Tibial artery (tissue), 4 donors: Measurements from ENCODE around the gene ITIH5.

Experiments used
- DNase-seq, 2 donors: peaks; one replicate each; pipeline ENCODE4 v3.0.0-alpha.2; 2019
- H3K27ac ChIP-seq, 2 donors: fragments of 200-600 bp; sonication (generic) in 1 of 2; 1 replicate in 1 of 2; 2 replicates in 1 of 2; pipeline ENCODE4 v1.5.1; 2018 to 2019; ENCODE audit warnings: mild to moderate bottlenecking in 1 of 2
- H3K27me3 ChIP-seq, 2 donors: fragments of 200-600 bp; sonication (generic) in 1 of 2; one replicate each; pipeline versions ENCODE4 v1.5.1 to v1.6.0; 2016 to 2019
- H3K36me3 ChIP-seq, 3 donors: fragments of 200-600 bp; sonication (generic) in 2 of 3; one replicate each; pipeline ENCODE4 v1.5.1; 2016 to 2019; ENCODE audit warnings: mild to moderate bottlenecking in 2 of 3
- H3K4me1 ChIP-seq, 4 donors: fragments of 200-600 bp; sonication (generic) in 2 of 4; 1 replicate in 3 of 4; 2 replicates in 1 of 4; pipeline ENCODE4 v1.5.1; 2016 to 2019
- H3K4me3 ChIP-seq, 2 donors: fragments of 200-600 bp; sonication (generic) in 1 of 2; 1 replicate in 1 of 2; 2 replicates in 1 of 2; pipeline ENCODE4 v1.5.1; 2018 to 2019; ENCODE audit warnings: mild to moderate bottlenecking in 2 of 2
- H3K9me3 ChIP-seq, 3 donors: fragments of 200-600 bp; sonication (generic) in 1 of 3; one replicate each; pipeline ENCODE4 v1.5.1; 2016 to 2019
- CTCF ChIP-seq, 2 experiments: fragments of 200-600 bp in 1 of 2; fragments of 450-650 bp in 1 of 2; IDR thresholded peaks; one replicate each; pipeline ENCODE4 v1.5.1; 2017 to 2019; ENCODE audit warnings: antibody characterized with exemption in 2 of 2, mild to moderate bottlenecking in 1 of 2, moderate library complexity in 1 of 2
- intact Hi-C: fragments of 100-400 bp; cut with DNase I; formaldehyde crosslinking; loops from one replicate; pipeline ENCODE4 v1.15.0; 2023; ENCODE audit warnings: low total_unique reads

ITIH5 gene

DNA sequence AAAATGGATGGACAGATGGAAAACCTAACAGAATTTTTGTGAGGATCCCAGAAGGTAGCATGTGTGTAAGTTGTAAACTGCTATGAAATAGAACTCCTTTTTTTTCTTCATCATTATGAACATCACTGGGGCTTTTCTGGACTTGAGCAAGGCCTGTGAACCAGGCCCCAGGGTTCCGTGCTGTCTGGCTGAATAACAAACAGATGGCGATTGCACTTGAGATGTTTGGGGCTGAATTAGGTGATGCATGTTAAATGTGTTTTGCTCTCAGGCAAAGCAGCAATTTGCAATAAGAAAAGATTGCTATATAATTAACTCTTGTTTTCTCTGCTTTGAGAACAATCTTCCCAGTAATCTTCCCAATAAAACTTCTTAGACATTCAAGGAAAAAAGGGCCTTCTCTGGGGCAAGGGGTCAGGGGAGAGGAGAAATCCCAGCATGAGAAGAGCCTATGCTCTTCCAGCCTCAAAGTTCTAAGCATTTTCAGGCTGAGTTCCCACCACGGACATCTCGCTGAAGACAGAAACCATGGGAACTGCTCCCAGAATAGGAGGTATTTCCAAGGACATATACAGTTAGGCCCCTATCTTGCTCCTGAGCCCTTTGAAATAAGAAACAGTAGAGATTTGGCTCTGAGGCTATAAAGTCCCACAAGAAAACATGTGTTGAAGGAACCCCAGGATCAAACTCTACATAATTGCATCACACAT lies 98.7 kb downstream of the ITIH5 start:
- Histone ChIP-seq H3K9me3 (no peaks in the 10 kb centered on the region), H3K27ac (no peak overlapping the region), H3K4me1 (peaks cover 0 to 9% (median 5%) of the 10 kb centered on the region in 4 donors), H3K36me3 (peaks cover 0 to 33% (median 25%) of the 10 kb centered on the region in 3 donors), H3K4me3 (no peak overlapping the region), H3K27me3 (no peaks in the 10 kb centered on the region)
- DNase-seq = no peak
- intact Hi-C loops = no loop called here
- TF ChIP-seq CTCF (IDR thresholded peaks at IDR 0.05) = no peak

DNA sequence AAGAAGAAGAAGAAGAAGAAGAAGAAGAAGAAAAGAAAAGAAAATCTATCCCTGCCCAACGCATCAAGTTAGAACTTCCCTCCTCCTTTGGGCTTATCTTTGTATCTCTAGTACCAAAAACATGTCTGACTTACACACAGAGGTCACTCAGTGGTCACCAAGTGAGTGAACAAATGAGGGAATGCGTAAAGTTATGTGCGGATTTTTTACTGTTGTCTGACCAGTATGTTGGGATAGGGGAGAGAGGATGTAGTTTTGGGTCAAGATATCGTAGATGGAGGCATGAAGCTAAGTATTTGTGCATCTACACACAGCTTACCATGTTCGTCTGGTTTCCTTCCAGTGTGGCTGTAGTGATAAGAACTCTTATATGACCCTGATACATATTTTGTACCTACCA lies 99.9 kb downstream of the ITIH5 start:
- DNase-seq = no peak
- no peaks in the 10 kb centered on the region for H3K9me3 ChIP-seq
- intact Hi-C loops = no loop called here
- peaks cover 0 to 30% (median 25%) of the 10 kb centered on the region in 3 donors for H3K36me3 ChIP-seq
- no peak for TF ChIP-seq CTCF (IDR thresholded peaks at IDR 0.05)
- no peak overlapping the region for H3K27ac ChIP-seq
- no peak overlapping the region for H3K4me3 ChIP-seq
- H3K27me3 ChIP-seq = no peaks in the 10 kb centered on the region
- peaks cover 0 to 19% (median 9%) of the 10 kb centered on the region in 4 donors for H3K4me1 ChIP-seq

DNA sequence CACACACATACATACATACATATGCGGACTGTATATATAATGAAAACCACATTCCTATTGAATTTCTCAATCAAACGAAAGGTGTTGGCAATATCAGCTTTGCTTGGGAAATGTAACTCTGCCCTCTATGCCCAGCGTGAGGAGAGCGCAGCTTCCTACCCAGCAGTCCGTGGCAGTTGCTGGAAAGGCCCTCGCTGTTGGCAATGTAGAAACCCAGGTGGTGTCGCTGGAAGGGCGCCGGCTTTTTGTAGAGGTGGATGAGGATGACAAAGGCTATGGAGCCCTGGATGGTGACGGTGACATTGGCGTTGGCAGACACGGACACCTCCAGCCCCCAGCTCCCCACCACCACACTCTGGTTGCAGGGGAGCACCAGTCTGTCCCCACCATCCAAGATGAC lies 100.9 kb downstream of the ITIH5 start:
- H3K36me3 ChIP-seq = peaks cover 0 to 25% (median 23%) of the 10 kb centered on the region in 3 donors
- no peak overlapping the region for H3K27ac ChIP-seq
- TF ChIP-seq CTCF (IDR thresholded peaks at IDR 0.05) = no peak
- no peak for DNase-seq
- H3K4me1 ChIP-seq = peaks cover 0 to 29% (median 18%) of the 10 kb centered on the region in 4 donors
- no peaks in the 10 kb centered on the region for H3K27me3 ChIP-seq
- H3K9me3 ChIP-seq = no peaks in the 10 kb centered on the region
- H3K4me3 ChIP-seq = no peak overlapping the region
- intact Hi-C loops = no loop called here

GRCh38 chr10:7563770-7564169 lies 103.0 kb downstream of the ITIH5 start:
- DNase-seq = no peak
- no peak overlapping the region for H3K4me3 ChIP-seq
- no peaks in the 10 kb centered on the region for H3K27me3 ChIP-seq
- peaks cover 0 to 11% (median 8%) of the 10 kb centered on the region in 3 donors for H3K36me3 ChIP-seq
- intact Hi-C loops = no loop called here
- H3K27ac ChIP-seq = peak overlapping the region in 1 of 2 donors; percentile 74
- H3K4me1 ChIP-seq = peaks cover 0 to 50% (median 30%) of the 10 kb centered on the region in 4 donors
- no peak for TF ChIP-seq CTCF (IDR thresholded peaks at IDR 0.05)
- no peaks in the 10 kb centered on the region for H3K9me3 ChIP-seq

- Histone ChIP-seq H3K4me1 (peaks cover 0 to 55% (median 34%) of the 10 kb centered on the region in 4 donors), H3K36me3 (peaks cover 0 to 11% (median 6%) of the 10 kb centered on the region in 3 donors), H3K27me3 (no peaks in the 10 kb centered on the region), H3K4me3 (no peak overlapping the region), H3K9me3 (no peaks in the 10 kb centered on the region), H3K27ac (peak overlapping the region in 1 of 2 donors; percentile 74)
- peak; percentile 70 to 83 for DNase-seq
- TF ChIP-seq CTCF (IDR thresholded peaks at IDR 0.05) = no peak
- intact Hi-C loops = no loop called here
Measured at GRCh38 chr10:7563368-7563767, 103.4 kb downstream of the ITIH5 start.
